GM19438 (cell line): ENCODE measurements around the gene SKA2.
A peak's percentile ranks its signal among the peaks of the same experiment; 100 is the strongest.
"Not testable (repeated sequence)": the region's sequence is repeated elsewhere in the genome, so short reads cannot be mapped to it uniquely, and the experiment has no call there.

Source experiments
- ATAC-seq: cut with Tn5 transposase; IDR thresholded peaks from one replicate; pipeline ENCODE4 v1.9.1; 2021; ENCODE audit warnings: low read depth; ENCODE audit not compliant: unreplicated experiment

SKA2 gene

DNA sequence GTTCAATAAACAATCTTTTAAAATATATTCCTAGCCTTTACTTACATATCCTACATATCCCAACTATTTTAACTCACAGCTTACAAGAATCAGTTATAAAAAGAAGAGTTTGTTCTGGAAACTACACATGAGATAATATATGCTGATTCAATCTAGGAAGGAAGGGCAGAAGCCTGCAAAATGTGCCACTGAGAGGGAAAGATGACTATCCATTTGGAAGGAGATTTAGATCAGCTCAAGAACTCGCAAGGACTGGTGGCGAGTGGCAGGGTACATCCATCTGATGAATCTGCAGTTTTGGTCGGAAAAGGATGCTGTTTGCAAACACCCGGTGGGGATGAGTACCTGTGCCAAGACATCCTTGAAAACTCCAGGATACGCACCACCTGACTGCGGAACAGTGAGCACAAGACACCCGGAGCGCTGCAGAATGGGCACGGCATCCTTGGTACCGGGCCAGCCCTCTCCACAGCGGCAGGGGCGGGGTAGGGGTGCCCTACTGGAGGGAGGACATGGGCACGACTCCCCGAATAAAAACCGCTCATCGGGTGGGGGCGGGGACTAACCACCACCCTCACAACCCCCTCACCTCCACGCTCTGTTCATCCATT, 49.0 kb downstream of the SKA2 start:
- peak; percentile 23 for ATAC-seq

DNA sequence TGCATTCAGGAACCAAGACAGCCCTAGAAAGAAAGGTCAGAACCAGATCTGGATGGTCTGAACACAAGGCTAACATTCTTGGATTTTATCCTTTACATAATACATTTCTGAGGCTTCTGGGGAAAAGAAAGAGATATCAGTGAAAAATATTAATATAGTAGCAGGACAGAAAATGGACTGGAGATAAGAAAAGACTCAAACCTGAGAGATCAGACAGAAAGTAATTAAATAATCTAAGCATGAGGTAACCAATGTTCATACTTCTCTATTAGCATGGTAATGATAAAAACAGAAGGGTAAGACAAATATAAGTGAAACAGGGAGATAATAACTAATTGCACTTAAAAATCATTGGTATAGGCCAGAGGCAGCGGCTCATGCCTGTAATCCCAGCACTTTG, 53.8 kb downstream of the SKA2 start:
- ATAC-seq: no peak

DNA sequence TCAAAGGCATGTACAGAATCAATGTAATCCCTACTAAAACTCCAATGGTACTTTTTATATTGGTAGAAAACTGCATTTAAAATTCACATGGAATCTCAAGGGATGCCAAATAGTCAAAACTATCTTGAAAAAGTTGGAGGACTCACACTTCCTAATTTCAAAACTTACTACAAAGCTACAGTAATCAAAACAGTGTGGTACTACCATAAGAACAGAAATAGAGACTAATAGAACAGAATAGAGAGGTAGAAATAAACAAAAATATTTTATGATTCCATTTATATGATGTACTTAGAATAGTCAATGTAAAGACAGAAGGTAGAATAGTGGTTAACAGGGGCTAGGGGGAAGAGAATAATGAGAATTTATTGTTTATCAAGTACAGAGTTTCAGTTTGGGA, 57.1 kb downstream of the SKA2 start:
- ATAC-seq: no peak

DNA sequence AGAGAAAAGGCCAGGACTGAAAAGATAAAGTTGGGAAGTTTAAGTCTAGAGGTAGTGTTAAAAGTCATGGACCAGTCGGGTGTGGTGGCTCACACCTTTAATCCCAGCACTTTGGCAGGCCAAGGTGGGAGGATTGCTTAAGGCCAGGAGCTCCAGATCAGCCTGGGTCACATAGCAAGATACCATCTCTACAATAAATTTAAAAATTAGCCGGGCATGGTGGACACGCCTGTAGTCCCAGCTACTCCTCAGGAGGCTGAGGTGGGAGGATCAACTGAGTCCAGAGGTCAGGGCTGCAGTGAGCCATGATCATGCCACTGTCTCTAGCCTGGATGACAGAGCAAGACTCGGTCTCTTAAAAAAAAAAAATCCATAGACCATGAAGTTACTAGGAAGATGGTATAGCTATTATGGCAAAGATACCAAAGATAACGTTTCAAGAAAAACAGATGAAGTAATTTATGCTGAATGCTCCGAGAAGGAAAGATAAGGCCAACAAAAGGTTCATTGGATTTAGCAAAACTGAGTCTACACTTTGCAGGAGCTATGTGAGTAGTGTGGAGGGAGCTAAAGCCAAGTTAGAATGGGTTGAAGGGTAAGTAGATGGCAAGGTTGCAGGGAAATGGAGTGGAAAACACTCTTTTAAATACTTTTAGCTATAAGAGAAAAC, 60.0 kb downstream of the SKA2 start:
- no peak for ATAC-seq

DNA sequence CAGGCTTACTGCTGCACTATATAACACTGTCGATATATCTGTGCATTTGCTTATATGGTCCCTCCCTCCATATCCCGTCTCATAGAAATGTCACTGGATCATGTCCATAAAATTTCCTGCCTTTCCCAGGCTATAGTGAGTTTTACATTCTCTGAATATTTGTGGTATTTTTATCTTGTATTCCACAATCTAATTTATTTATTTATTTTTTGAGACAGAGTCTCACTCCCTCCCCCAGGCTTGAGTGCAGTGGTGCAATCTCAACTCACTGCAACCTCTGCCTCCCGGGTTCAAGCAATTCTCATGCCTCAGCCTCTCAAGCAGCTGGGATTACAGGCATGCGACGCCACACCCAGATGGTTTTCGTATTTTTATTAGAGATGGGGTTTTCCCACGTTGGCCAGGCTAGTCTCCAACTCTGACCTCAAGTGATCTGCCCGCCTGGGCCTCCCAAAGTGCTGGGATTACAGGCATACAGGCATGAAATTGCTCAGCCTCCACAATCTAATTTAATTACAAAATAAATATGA, 61.2 kb downstream of the SKA2 start:
- no peak for ATAC-seq

DNA sequence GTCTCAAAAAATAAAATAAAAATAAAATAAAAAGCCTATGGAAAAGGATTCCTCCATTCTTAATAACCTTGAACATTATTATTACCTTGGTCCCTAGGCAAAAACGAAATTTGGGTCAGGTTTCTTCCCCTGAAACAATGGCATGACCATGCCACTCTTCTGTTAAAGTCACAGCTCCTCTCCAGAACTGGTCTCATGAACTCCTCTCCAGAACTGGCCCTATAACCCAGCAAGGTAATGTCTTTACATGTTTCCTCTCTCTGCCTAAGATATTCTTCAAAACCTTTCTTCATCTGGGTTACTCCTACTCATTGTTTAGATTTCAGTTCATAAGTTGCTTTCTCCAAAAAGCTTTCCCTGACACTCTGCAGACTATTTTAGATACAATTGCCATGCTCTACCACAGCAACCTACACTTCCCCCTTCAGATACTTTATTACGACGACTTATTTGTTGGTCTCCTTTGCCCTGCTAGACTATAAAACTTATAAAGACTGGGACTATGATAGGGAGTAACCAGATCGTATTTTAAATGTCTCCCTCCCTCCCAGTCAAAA, 61.8 kb downstream of the SKA2 start:
- ATAC-seq: no peak

DNA sequence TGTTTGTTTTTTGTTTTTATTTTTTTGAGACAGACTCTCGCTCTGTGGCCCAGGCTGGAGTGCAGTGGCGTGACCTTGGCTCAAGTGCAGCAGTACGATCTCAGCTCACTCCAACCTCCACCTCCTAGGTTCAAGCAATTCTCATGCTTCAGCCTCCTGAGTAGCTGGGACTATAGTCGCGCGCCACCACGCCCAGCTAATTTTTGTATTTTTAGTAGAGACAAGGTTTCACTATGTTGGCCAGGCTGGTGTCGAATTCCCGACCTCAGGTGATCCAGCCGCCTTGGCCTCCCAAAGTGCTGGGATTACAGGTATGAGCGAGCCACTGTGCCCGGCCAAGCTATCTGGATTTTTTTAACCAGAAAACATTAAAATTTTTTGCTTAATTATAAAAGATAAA, 64.4 kb downstream of the SKA2 start:
- not testable (repeated sequence) for ATAC-seq

DNA sequence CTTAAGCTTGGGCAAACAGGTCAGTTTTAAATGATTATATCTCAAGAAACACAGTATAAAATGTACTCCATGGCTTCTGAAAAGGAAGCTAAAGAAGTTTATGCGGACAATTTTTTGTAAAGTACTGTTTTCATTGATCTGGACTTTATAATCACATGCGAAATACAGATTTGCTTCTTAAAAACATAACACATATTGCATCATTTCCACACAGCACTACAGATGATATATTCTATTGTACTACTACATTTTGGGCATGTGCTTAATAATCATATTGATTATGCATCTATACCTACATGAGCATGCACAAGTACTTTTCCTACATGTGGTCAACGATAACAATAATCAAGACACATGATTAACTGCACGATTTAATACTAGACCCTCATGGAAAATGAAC, 70.8 kb downstream of the SKA2 start:
- no peak for ATAC-seq

DNA sequence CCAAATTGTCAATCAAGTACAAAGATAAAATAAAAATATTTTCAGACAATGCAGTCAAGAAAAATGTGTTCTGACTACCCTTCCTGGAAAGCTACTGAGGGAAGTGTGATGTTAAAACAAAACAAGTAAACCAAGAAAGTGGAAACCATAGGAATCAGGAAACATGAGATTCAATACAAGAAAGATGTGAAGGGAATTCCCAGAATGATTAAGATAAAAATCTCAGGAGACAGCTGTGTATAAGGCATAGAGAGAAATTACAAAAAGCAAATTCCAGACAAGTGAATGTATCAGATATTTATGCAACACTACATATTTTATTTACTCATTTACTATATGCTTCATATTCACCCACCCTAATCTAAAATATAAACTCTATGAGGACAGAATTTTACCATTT, 80.5 kb downstream of the SKA2 start:
- ATAC-seq: no peak

DNA sequence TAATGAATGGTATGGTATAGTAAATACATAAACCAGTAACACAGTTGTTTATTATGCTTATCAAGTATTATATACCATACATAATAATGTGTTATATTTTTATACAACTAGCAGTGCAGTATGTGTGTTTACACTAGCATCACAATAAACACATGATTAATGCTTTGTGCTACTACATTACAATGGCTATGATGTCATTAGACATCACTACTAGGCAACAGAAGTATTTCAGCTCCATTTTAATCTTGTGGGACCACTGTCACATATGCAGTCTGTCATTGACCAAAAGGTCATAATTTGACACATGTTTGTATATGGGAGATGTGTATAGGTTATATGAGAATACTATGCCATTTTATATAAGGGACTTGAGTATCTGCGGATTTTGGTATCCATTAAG, 81.0 kb downstream of the SKA2 start:
- ATAC-seq: no peak

DNA sequence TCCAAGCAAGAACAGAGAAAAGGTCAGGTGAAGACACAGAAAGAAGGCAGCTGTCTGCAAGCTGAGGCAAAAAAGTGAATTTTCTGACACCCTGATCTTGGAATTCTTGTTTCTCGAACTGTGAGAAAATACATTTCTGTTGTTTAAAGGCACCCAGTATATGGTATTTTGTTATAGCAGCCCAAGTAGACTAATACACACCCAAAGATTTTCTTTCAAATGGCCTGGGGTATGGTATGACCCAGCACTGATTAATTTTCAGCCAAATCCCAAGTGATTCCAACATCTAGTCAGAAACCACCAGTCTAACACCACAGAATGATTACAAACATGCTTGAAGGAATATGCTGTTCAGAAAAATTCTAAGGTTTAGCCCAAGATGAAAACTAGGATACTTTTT, 85.1 kb downstream of the SKA2 start:
- ATAC-seq: no peak

DNA sequence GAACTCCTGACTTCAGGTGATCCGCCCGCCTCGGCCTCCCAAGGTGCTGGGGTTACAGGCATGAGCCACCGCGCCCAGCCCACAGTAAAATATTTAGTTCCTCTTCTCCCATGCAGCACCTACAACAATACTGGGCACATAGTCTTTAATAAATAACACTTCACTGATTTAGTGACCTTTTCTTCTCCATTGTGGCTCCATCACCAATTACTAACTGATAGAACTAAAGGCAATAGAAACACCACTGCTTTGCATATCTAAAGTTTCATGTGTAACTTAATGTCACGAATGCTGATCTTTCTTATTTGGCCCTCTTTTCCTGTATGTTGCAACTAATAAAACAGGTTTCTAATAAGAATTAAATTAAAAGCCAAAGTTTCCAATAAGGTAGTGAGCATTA, 87.2 kb downstream of the SKA2 start:
- ATAC-seq: peak; percentile 76

DNA sequence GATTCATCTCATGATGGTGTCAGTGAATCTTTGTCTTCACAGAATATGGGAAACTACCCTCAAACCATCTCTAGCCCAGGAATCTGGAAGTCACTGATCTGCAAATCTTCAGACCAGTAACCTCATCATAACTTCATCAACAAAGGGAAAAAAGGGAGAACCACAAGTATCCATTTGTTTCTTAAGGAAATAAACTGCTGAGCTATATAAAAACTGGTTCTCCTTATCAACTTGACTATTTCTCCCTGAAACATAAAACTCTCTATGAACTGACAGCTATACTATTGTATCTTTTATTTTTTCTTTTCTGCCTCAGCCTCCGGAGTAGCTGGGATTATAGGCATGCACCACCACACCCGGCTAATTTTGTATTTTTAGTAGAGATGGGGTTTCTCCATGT, 87.6 kb downstream of the SKA2 start:
- no peak for ATAC-seq

DNA sequence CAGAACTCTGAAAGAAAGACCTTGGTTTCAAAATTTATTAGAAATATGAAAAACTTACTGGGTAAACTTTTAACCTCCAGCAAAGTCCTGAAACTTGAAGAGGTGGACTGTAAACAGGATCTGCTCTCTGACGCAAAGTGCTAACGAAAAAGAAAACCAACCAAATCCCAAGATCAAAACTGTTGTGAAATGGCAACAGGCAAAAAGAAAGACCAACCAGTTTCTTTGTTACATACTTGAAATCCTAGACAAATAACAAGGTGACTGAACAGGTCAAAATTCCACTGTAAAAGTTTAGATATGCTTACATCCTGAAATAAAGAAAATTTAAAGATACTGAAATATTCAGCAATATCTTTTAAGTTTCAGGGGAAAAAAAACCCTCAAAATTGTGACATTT, 92.5 kb downstream of the SKA2 start:
- ATAC-seq: no peak
